Prostate gland (tissue), 2 donors: ENCODE results near the gene LEO1. TPM values are rescaled to one million over a fixed set of nuclear protein-coding genes. Genes with fewer than 3 reads are reported as not detected.

Experiments used
- DNase-seq: peaks from one replicate; pipeline ENCODE4 v3.0.0-alpha.2; 2019; ENCODE audit warnings: low spot score
- H3K27ac ChIP-seq, 2 donors: fragments of 200-600 bp; sonication (generic); 2 replicates each; pipeline ENCODE4 v1.5.1; 2017 to 2019
- H3K27me3 ChIP-seq: fragments of 200-600 bp; sonication (generic); replicated peaks from 2 replicates; pipeline ENCODE4 v1.5.1; 2019; ENCODE audit not compliant: insufficient read depth
- H3K36me3 ChIP-seq, 2 donors: fragments of 200-600 bp; sonication (generic); 1 replicate in 1 of 2; 2 replicates in 1 of 2; pipeline versions ENCODE4 v1.5.1 to v1.8.1; 2017 to 2019
- H3K4me1 ChIP-seq: fragments of 200-600 bp; sonication (generic); replicated peaks from 2 replicates; pipeline ENCODE4 v1.5.1; 2019
- H3K4me3 ChIP-seq, 2 donors: fragments of 200-600 bp; sonication (generic); 2 replicates each; pipeline ENCODE4 v1.5.1; 2017 to 2019
- H3K9me3 ChIP-seq: fragments of 200-600 bp; sonication (generic); 2 replicates; pipeline ENCODE4 v1.5.1; 2017
- CTCF ChIP-seq, 4 experiments: fragments of 200-600 bp in 2 of 4; fragments of 450-650 bp in 2 of 4; sonication (generic) in 2 of 4; IDR thresholded peaks; 1 replicate in 3 of 4; 2 replicates in 1 of 4; pipeline ENCODE4 v1.5.1; 2016 to 2019; ENCODE audit warnings: antibody characterized with exemption in 4 of 4, mild to moderate bottlenecking in 2 of 4, moderate library complexity in 2 of 4
- POLR2A ChIP-seq: fragments of 450-650 bp; IDR thresholded peaks from one replicate; pipeline ENCODE4 v1.6.1; 2016; ENCODE audit warnings: antibody characterized with exemption, mild to moderate bottlenecking
- POLR2AphosphoS5 ChIP-seq: sonication (generic); formaldehyde crosslinking; IDR thresholded peaks from one replicate; pipeline ENCODE4 v1.6.1; 2017; ENCODE audit warnings: antibody characterized with exemption
- WGBS: methylation state at CpG from one replicate; pipeline ENCODE4 v1.1.5; 2018; 5-methylcytosine and 5-hydroxymethylcytosine counted together
- intact Hi-C: fragments of 100-400 bp; cut with DNase I; formaldehyde crosslinking; loops from one replicate; pipeline ENCODE4 v1.14.2; 2022
- total RNA-seq, 2 donors: library from RNA; depleted of rRNA; stranded (reverse); fragments of >200 nt; gene quantifications; one replicate each; pipeline ENCODE4 v1.1.0, GENCODE V29; 2016

LEO1 gene
- total RNA-seq, 2 donors from 2014 or later: 14.4 to 24.2 TPM

- Histone ChIP-seq H3K27ac (no peak overlapping the region), H3K9me3 (no peaks in the 10 kb centered on the region), H3K4me3 (no peak overlapping the region), H3K36me3 (no peaks in the 10 kb centered on the region), H3K4me1 (no peaks in the 10 kb centered on the region), H3K27me3 (no peaks in the 10 kb centered on the region)
- no peak for DNase-seq
- no peak for TF ChIP-seq POLR2A
- TF ChIP-seq POLR2AphosphoS5: no peak
- no peak for TF ChIP-seq CTCF (IDR thresholded peaks at IDR 0.05)
- 96% methylated on average over 4 of the region's 4 CpGs for WGBS
- intact Hi-C loops: loop anchor here (5.0 kb wide), 1 partner anchor 44 kb away; the partner anchor contains the start of gene MAPK6
Observed at GRCh38 chr15:51973775-51974174, 2.2 kb upstream of the LEO1 start.

GRCh38 chr15:51973220-51973619 lies 1.6 kb upstream of the LEO1 start:
- Histone ChIP-seq H3K36me3 (no peaks in the 10 kb centered on the region), H3K9me3 (no peaks in the 10 kb centered on the region), H3K27ac (no peak overlapping the region), H3K27me3 (no peaks in the 10 kb centered on the region), H3K4me1 (no peaks in the 10 kb centered on the region), H3K4me3 (no peak overlapping the region)
- DNase-seq: no peak
- 68% methylated on average over 5 of the region's 5 CpGs for WGBS
- intact Hi-C loops: loop anchor here (5.0 kb wide), 1 partner anchor 44 kb away; the partner anchor contains the start of gene MAPK6
- TF ChIP-seq POLR2AphosphoS5 (no peak), POLR2A (no peak), CTCF (IDR thresholded peaks at IDR 0.05) (no peak)

- 2% methylated on average over 7 of the region's 7 CpGs for WGBS
- TF ChIP-seq POLR2A (no peak), POLR2AphosphoS5 (no peak), CTCF (IDR thresholded peaks at IDR 0.05) (no peak)
- intact Hi-C loops: loop anchor here (5.0 kb wide), 1 partner anchor 46 kb away; the partner anchor contains the start of gene MAPK6
Observed at GRCh38 chr15:51971032-51971374, 575 bp downstream of the LEO1 start.

GRCh38 chr15:51970132-51970817 lies 1.3 kb downstream of the LEO1 start:
- no peaks in the 10 kb centered on the region for H3K4me1 ChIP-seq
- WGBS: 42% methylated on average over 4 of the region's 4 CpGs
- no peaks in the 10 kb centered on the region for H3K36me3 ChIP-seq
- H3K4me3 ChIP-seq: peak overlapping the region in 1 of 2 donors; percentile 81
- H3K27ac ChIP-seq: no peak overlapping the region
- H3K9me3 ChIP-seq: no peaks in the 10 kb centered on the region
- TF ChIP-seq POLR2AphosphoS5: no peak
- no peak for TF ChIP-seq CTCF (IDR thresholded peaks at IDR 0.05)
- TF ChIP-seq POLR2A: no peak
- no peak for DNase-seq
- intact Hi-C loops: loop anchor here (5.0 kb wide), 1 partner anchor 47 kb away; the partner anchor contains the start of gene MAPK6
- H3K27me3 ChIP-seq: no peaks in the 10 kb centered on the region

More at GRCh38 chr15:51971032-51971374, 575 bp downstream of the LEO1 start:
- no peak for DNase-seq
- peak overlapping the region; percentile 87 to 91 for H3K27ac ChIP-seq
- H3K36me3 ChIP-seq: no peaks in the 10 kb centered on the region
- H3K4me3 ChIP-seq: peak overlapping the region; percentile 79 to 81
- no peaks in the 10 kb centered on the region for H3K4me1 ChIP-seq
- H3K9me3 ChIP-seq: no peaks in the 10 kb centered on the region
- no peaks in the 10 kb centered on the region for H3K27me3 ChIP-seq

GRCh38 chr15:51969728-51970127 lies 1.9 kb downstream of the LEO1 start:
- no peaks in the 10 kb centered on the region for H3K36me3 ChIP-seq
- H3K4me3 ChIP-seq: no peak overlapping the region
- no peaks in the 10 kb centered on the region for H3K9me3 ChIP-seq
- no peak for DNase-seq
- H3K4me1 ChIP-seq: no peaks in the 10 kb centered on the region
- intact Hi-C loops: loop anchor here (5.0 kb wide), 1 partner anchor 48 kb away; the partner anchor contains the start of gene MAPK6
- H3K27ac ChIP-seq: no peak overlapping the region
- WGBS: 77% methylated on average over 4 of the region's 4 CpGs
- TF ChIP-seq POLR2A (no peak), CTCF (IDR thresholded peaks at IDR 0.05) (no peak), POLR2AphosphoS5 (no peak)
- H3K27me3 ChIP-seq: no peaks in the 10 kb centered on the region
